ENCODE measurements around the gene PSENEN. TPM values are rescaled to one million over a fixed set of nuclear protein-coding genes. Genes with fewer than 3 reads are reported as not detected.

The PSENEN gene
- total RNA-seq, 1 experiment from 2014 or later: 69.7 TPM

- Mint-ChIP-seq H3K4me1 (peaks cover 41 to 42% of the 10 kb centered on the region in 2 experiments), H3K4me3 (peak within 1 kb of the TSS; percentile 87 to 92), H3K27ac (peak within 1 kb of the TSS; percentile 91 to 99 (median 95)), H3K36me3 (ENCODE audit: insufficient read depth in 1 of 3, low read depth in 3 of 3) (peaks cover 18 to 34% (median 25%) of the 10 kb centered on the region in 3 experiments; a peak in 6 of 7 replicates), H3K27me3 (ENCODE audit: low read depth) (no peaks in the 10 kb centered on the region), H3K9me3 (no peaks in the 10 kb centered on the region; a peak in 1 of 5 replicates)
- Histone ChIP-seq H4K5ac (ENCODE audit: insufficient read length, low read depth, low read length) (no peak within 1 kb of the TSS), H2BK15ac (ENCODE audit: low read depth, low read length) (no peak within 1 kb of the TSS), H3K79me2 (ENCODE audit: insufficient read depth, low read length) (peaks cover 11% of the 10 kb centered on the region; the same call in 1 of the 2 replicates), H2AFZ (ENCODE audit: low read length) (no peak within 1 kb of the TSS), H2AK5ac (ENCODE audit: insufficient read length, low read length) (no peak within 1 kb of the TSS), H4K91ac (ENCODE audit: insufficient read length, low read depth, low read length) (no peak within 1 kb of the TSS), H3T11ph (ENCODE audit: low read length) (no peak within 1 kb of the TSS), H3K79me1 (ENCODE audit: insufficient read depth, low read depth, low read length, poor library complexity, severe bottlenecking) (no peaks in the 10 kb centered on the region), H3K27ac (ENCODE audit: insufficient read length, low read depth, low read length) (no peak within 1 kb of the TSS), H3K14ac (ENCODE audit: insufficient read depth, low read length) (0 out of 2 replicates have a peak within 1 kb of the TSS, but pooled peaks have one; percentile 34), H4K20me1 (ENCODE audit: control insufficient read depth, insufficient read depth, insufficient read length) (peaks cover 6% of the 10 kb centered on the region), H3K23ac (ENCODE audit: insufficient read length, low read depth, low read length) (no peak within 1 kb of the TSS), H3K9me3 (ENCODE audit: control insufficient read depth, low read depth, low read length) (no peaks in the 10 kb centered on the region), H2BK5ac (ENCODE audit: insufficient read length, low read length) (no peak within 1 kb of the TSS), H3K4ac (ENCODE audit: low read depth, low read length) (no peak within 1 kb of the TSS), H3K27me3 (ENCODE audit: insufficient read depth, low read length) (no peaks in the 10 kb centered on the region), H3K18ac (ENCODE audit: insufficient read length, low read depth, low read length) (peak within 1 kb of the TSS; percentile 33), H3K9ac (ENCODE audit: extremely low read depth, insufficient read length, low read length) (peak within 1 kb of the TSS; percentile 75), H4K8ac (replicated peaks; ENCODE audit: insufficient read length, low read depth, low read length) (no peak within 1 kb of the TSS), H2BK20ac (ENCODE audit: low read depth, low read length, poor library complexity, severe bottlenecking) (no peak within 1 kb of the TSS), H3K4me2 (ENCODE audit: insufficient read depth, insufficient read length, low read length) (peak within 1 kb of the TSS; percentile 89), H2BK120ac (ENCODE audit: low read depth, low read length, poor library complexity, severe bottlenecking) (no peak within 1 kb of the TSS), H3K56ac (ENCODE audit: insufficient read length, low read depth, low read length) (no peak within 1 kb of the TSS), H3K4me1 (ENCODE audit: insufficient read depth, low read length) (peaks cover 7% of the 10 kb centered on the region; the same call in 1 of the 2 replicates), H2BK12ac (ENCODE audit: insufficient read length, low read depth, low read length) (no peak within 1 kb of the TSS), H3K23me2 (ENCODE audit: insufficient read length, low read depth, low read length, poor library complexity, severe bottlenecking) (peaks cover 18% of the 10 kb centered on the region)
- DNase-seq: peak; percentile 98
- TF ChIP-seq CTCF (conservative IDR thresholded peaks at IDR 0.05): no peak
- no CpG with 5 or more reads among the region's 109 CpGs for WGBS (ENCODE audit: extremely low coverage, insufficient read length, low lambda C conversion rate)
Observed at GRCh38 chr19:35717665-35718344, 27.6 kb upstream of the PSENEN start, which contains the start of gene KMT2B. Gene KMT2B (plus strand): TSS chr19:35718003. CDS start chr19:35718019, 16 bp downstream.
